Progenitor cell of endocrine pancreas (in vitro differentiated cells): ENCODE results near the gene ALDOA. TPM values are rescaled to one million over a fixed set of nuclear protein-coding genes. Genes with fewer than 3 reads are reported as not detected.
"Not testable (repeated sequence)": the region's sequence is repeated elsewhere in the genome, so short reads cannot be mapped to it uniquely, and the experiment has no call there.

Source experiments
- DNase-seq: peaks from one replicate; pipeline ENCODE4 v3.0.0; 2021; ENCODE audit warnings: low spot score; ENCODE audit not compliant: unreplicated experiment
- H3K27ac Mint-ChIP-seq: 2 replicates; pipeline ENCODE4 v1.8.0; 2021; ENCODE audit warnings: mild to moderate bottlenecking, moderate library complexity, mixed read lengths
- H3K27me3 Mint-ChIP-seq: 2 replicates; pipeline ENCODE4 v1.8.0; 2021; ENCODE audit warnings: mixed read lengths
- H3K36me3 Mint-ChIP-seq: 2 replicates; pipeline ENCODE4 v1.8.0; 2022; ENCODE audit warnings: mixed read lengths; ENCODE audit not compliant: insufficient read depth
- H3K4me1 Mint-ChIP-seq: 2 replicates; pipeline ENCODE4 v1.8.0; 2021; ENCODE audit warnings: low read depth, mixed read lengths
- H3K4me3 Mint-ChIP-seq: 2 replicates; pipeline ENCODE4 v1.8.0; 2021; ENCODE audit warnings: low read depth, mild to moderate bottlenecking, moderate library complexity, mixed read lengths
- H3K9me3 Mint-ChIP-seq: 2 replicates; pipeline ENCODE4 v1.8.0; 2021; ENCODE audit warnings: low read depth, mixed read lengths
- CTCF ChIP-seq: fragments of 200-600 bp; sonication (generic); IDR thresholded peaks from one replicate; pipeline ENCODE4 v1.5.0; 2021; ENCODE audit warnings: antibody characterized with exemption, mild to moderate bottlenecking; ENCODE audit not compliant: unreplicated experiment
- total RNA-seq: library from RNA; stranded (reverse); gene quantifications from 2 replicates; pipeline ENCODE4 v1.2.1, GENCODE V29; 2021

The ALDOA gene
- total RNA-seq, 1 donor from 2014 or later: 273 TPM

GRCh38 chr16:30113031-30113710 is 47.6 kb downstream of the ALDOA start, which contains the start of gene GDPD3:
TSS of gene GDPD3 (minus strand) at chr16:30113537. CDS start at chr16:30113478, 59 bp downstream.
- no peak for DNase-seq
- Mint-ChIP-seq H3K27ac (no peak within 1 kb of the TSS), H3K4me1 (no peaks in the 10 kb centered on the region), H3K27me3 (no peaks in the 10 kb centered on the region), H3K9me3 (no peaks in the 10 kb centered on the region), H3K36me3 (peaks cover 12% of the 10 kb centered on the region), H3K4me3 (no peak within 1 kb of the TSS)
- no peak for TF ChIP-seq CTCF

- H3K36me3 Mint-ChIP-seq: peaks cover 12% of the 10 kb centered on the region
- no peaks in the 10 kb centered on the region for H3K4me1 Mint-ChIP-seq
- no peak for TF ChIP-seq CTCF
- no peak for DNase-seq
- H3K27me3 Mint-ChIP-seq: no peaks in the 10 kb centered on the region
- H3K9me3 Mint-ChIP-seq: no peaks in the 10 kb centered on the region
- H3K27ac Mint-ChIP-seq: no peak overlapping the region
- H3K4me3 Mint-ChIP-seq: no peak overlapping the region
Measured at GRCh38 chr16:30113711-30114333, 48.3 kb downstream of the ALDOA start.

- no peak for TF ChIP-seq CTCF
- no peak for DNase-seq
- no peak overlapping the region for H3K4me3 Mint-ChIP-seq
- H3K9me3 Mint-ChIP-seq: no peaks in the 10 kb centered on the region
- H3K27ac Mint-ChIP-seq: no peak overlapping the region
- H3K36me3 Mint-ChIP-seq: peaks cover 15% of the 10 kb centered on the region
- H3K4me1 Mint-ChIP-seq: no peaks in the 10 kb centered on the region
- no peaks in the 10 kb centered on the region for H3K27me3 Mint-ChIP-seq
Measured at GRCh38 chr16:30114411-30114810, 48.9 kb downstream of the ALDOA start.

GRCh38 chr16:30114833-30115232 is 49.3 kb downstream of the ALDOA start:
- not testable (repeated sequence) for H3K4me3 Mint-ChIP-seq, H3K27ac Mint-ChIP-seq, H3K9me3 Mint-ChIP-seq, H3K27me3 Mint-ChIP-seq, DNase-seq, H3K4me1 Mint-ChIP-seq
- peaks cover 16% of the 10 kb centered on the region for H3K36me3 Mint-ChIP-seq

- DNase-seq: no peak
- H3K27ac Mint-ChIP-seq: no peak overlapping the region
- H3K4me3 Mint-ChIP-seq: no peak overlapping the region
- H3K27me3 Mint-ChIP-seq: no peaks in the 10 kb centered on the region
- no peaks in the 10 kb centered on the region for H3K9me3 Mint-ChIP-seq
- no peak for TF ChIP-seq CTCF
- H3K36me3 Mint-ChIP-seq: peaks cover 17% of the 10 kb centered on the region
- no peaks in the 10 kb centered on the region for H3K4me1 Mint-ChIP-seq
Measured at GRCh38 chr16:30115238-30115637, 49.7 kb downstream of the ALDOA start.
